Adipocyte (in vitro differentiated cells): Measurements from ENCODE around the gene PRKCB.

Source experiments
- DNase-seq: peaks from one replicate; pipeline ENCODE4 v3.0.0-alpha.2; 2015; ENCODE audit warnings: low read depth
- H3K27me3 ChIP-seq: replicated peaks from 2 replicates; pipeline ENCODE4 v1.7.0; 2013; ENCODE audit warnings: mild to moderate bottlenecking, low read length, moderate library complexity; ENCODE audit not compliant: control insufficient read depth, insufficient read depth
- H3K36me3 ChIP-seq: 2 replicates; pipeline ENCODE4 v1.7.0; 2013; ENCODE audit warnings: low read length, mild to moderate bottlenecking, moderate library complexity; ENCODE audit not compliant: control insufficient read depth, insufficient read depth, severe bottlenecking
- H3K4me1 ChIP-seq: 2 replicates; pipeline ENCODE4 v1.7.0; 2013; ENCODE audit warnings: mild to moderate bottlenecking, low read length, moderate library complexity; ENCODE audit not compliant: control insufficient read depth, insufficient read depth
- H3K4me3 ChIP-seq: 2 replicates; pipeline ENCODE4 v1.7.0; 2013; ENCODE audit warnings: mild to moderate bottlenecking, low read length, moderate library complexity
- H3K9ac ChIP-seq: 2 replicates; pipeline ENCODE4 v1.7.0; 2013; ENCODE audit warnings: mild to moderate bottlenecking, low read length, moderate library complexity
- H3K9me3 ChIP-seq: 2 replicates; pipeline ENCODE4 v1.7.0; 2013; ENCODE audit warnings: mild to moderate bottlenecking, low read length, moderate library complexity; ENCODE audit not compliant: control insufficient read depth

The PRKCB gene

DNA sequence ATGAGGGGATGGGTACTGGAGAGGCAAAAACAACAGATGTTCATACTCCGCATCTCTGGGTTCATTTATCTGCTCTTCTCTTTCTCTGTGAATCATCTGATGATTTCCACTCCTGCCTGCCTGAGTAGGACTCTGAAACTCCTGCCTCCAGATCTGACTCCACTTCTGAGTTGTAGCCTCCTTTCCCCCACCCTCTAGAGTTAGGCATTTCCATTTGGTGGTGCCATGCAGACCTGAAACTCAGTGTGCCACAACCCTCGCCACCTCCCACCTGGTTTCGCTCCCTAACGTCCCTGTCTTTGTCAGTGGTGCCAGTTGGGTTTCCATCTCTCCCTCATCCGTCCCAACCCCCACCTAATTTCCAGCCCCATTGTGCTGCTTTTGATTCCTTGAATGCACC, 126.2 kb downstream of the PRKCB start:
- H3K27me3 ChIP-seq, result peaks cover 8% of the 10 kb centered on the region
- H3K4me1 ChIP-seq, result no peaks in the 10 kb centered on the region
- no peak for DNase-seq
- no peak overlapping the region for H3K4me3 ChIP-seq
- H3K36me3 ChIP-seq, result no peaks in the 10 kb centered on the region
- no peaks in the 10 kb centered on the region for H3K9me3 ChIP-seq
- no peak overlapping the region for H3K9ac ChIP-seq

DNA sequence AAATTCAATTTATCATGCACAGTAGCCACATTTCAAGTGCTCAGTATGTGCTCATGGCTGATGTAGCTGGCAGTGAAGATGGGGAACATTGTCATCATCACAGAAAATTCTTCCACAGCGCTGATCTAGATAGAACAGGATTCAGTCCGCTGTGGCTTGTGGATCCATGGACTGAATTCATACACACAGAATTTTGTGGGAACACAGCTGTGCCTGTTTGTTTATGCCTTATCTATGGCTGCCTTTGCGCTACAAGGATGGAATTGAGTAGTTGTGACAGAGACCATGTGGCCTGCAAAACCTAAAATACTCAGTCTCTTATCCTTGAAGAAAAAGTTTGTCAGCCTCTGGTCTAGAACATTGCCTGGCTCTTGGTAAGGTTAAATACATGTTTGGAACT, 128.4 kb downstream of the PRKCB start:
- Histone ChIP-seq H3K9ac (no peak overlapping the region), H3K27me3 (peaks cover 12% of the 10 kb centered on the region), H3K9me3 (no peaks in the 10 kb centered on the region), H3K4me1 (no peaks in the 10 kb centered on the region), H3K36me3 (no peaks in the 10 kb centered on the region), H3K4me3 (no peak overlapping the region)
- no peak for DNase-seq

DNA sequence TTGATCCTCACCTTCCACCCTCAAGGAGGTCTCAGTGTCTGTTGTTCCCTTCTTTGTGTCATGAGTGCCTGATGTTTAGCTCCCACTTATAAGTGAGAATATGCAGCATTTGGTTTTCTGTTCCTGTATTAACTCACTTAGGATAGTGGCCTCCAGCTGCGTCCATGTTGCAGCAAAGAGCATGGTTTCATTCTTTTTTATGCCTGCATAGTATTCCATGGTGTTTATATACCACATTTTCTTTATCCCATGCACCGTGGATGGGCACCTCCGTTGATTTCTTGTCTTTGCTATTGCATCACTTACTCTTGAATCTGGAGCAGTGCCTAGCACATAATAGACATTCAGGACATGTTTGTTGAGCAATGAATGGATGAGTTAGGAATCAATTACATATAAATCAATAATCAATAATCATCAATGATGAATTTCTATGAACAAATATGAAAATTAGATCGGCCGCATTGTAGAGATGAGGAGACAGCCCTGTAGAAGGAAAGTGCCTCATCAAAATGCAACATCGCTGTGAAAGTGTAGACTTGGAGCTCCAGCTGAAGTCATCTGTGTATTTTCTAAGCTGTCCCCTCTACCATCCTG, 129.5 kb downstream of the PRKCB start:
- no peak overlapping the region for H3K9ac ChIP-seq
- no peak overlapping the region for H3K4me3 ChIP-seq
- no peaks in the 10 kb centered on the region for H3K4me1 ChIP-seq
- H3K27me3 ChIP-seq, result peaks cover 13% of the 10 kb centered on the region
- no peak for DNase-seq
- H3K36me3 ChIP-seq, result no peaks in the 10 kb centered on the region
- no peaks in the 10 kb centered on the region for H3K9me3 ChIP-seq

DNA sequence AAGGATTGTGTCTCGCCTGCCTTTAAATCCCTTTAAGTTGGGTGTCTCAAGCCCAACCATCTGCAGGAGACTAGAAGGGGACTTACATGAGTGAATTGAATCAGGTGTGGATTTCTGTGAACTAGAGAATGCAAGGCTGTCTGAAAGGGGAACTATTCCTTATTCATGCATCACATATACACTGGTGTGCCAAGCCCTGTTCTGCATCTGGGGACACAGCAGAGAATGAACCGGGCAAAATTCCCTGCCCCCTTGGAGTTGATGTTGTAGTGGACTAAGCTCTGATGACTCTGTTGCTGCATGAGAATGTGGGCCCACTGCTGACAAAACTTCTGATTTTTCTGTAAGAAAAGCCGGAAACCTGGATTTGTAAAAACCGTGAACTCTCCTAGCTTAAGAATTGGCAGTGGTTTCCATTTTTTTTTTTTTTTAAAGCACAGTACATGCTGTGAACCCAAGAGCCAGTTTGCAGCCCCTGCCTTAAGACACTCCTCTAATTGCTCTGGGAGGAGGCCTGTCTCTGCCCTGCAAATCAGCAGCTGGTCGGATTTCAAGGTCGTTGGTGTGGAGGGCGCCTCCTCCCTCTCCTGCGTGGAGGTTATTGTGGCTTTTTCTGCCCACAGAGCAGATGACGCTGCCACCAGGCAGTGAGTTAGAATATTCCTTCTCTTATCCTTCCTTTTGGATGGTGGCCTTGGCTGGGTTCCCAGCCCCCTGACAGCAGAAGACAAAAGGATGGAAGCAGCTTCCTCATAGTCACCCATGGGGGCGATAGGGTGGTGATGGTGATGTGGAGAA, 131.0 kb downstream of the PRKCB start:
- Histone ChIP-seq H3K27me3 (peaks cover 13% of the 10 kb centered on the region), H3K9ac (no peak overlapping the region), H3K36me3 (no peaks in the 10 kb centered on the region), H3K4me3 (no peak overlapping the region), H3K4me1 (no peaks in the 10 kb centered on the region), H3K9me3 (no peaks in the 10 kb centered on the region)
- DNase-seq, result no peak

DNA sequence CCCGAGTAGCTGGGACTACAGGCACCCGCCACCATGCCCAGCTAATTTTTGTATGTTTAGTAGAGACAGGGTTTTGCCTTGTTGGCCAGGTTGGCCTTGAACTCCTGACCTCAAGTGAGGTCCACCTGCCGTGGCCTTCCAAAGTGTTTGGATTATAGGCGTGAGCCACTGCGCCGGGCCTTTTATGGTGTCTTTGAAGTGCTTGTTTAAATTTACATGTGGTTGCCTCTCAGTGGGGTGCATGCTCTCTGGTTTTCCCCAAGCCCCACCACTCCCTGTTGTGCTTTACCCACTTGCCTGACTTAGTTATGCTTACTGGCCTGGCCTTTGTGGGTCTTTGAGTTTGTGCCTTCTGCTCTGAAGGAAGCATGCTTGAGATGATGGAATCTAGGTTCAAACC, 132.0 kb downstream of the PRKCB start:
- Histone ChIP-seq H3K4me1 (no peaks in the 10 kb centered on the region), H3K27me3 (peaks cover 13% of the 10 kb centered on the region), H3K9ac (no peak overlapping the region), H3K9me3 (no peaks in the 10 kb centered on the region), H3K4me3 (no peak overlapping the region), H3K36me3 (no peaks in the 10 kb centered on the region)
- DNase-seq, result no peak

DNA sequence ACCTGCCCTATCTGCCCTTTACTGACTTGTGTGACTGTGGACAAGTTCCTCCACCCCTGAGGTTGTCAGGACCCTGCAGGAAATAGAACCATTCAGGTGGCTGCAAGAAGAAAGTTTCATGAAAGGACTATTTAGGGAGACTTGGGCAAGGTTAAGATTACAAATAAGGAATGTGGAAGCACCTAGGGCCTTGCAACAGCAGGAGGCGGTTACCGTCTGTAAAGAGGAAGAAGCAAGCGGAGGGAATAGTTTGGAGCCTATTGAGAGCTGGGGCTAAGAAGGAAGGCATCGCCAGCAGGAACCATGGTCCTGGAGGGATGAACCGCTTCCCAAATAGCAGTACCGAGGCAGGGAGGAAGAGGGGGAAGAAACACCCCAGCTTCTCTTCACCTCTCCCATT, 132.4 kb downstream of the PRKCB start:
- Histone ChIP-seq H3K9ac (no peak overlapping the region), H3K36me3 (no peaks in the 10 kb centered on the region), H3K4me3 (no peak overlapping the region), H3K4me1 (no peaks in the 10 kb centered on the region), H3K9me3 (no peaks in the 10 kb centered on the region), H3K27me3 (peaks cover 13% of the 10 kb centered on the region)
- no peak for DNase-seq

DNA sequence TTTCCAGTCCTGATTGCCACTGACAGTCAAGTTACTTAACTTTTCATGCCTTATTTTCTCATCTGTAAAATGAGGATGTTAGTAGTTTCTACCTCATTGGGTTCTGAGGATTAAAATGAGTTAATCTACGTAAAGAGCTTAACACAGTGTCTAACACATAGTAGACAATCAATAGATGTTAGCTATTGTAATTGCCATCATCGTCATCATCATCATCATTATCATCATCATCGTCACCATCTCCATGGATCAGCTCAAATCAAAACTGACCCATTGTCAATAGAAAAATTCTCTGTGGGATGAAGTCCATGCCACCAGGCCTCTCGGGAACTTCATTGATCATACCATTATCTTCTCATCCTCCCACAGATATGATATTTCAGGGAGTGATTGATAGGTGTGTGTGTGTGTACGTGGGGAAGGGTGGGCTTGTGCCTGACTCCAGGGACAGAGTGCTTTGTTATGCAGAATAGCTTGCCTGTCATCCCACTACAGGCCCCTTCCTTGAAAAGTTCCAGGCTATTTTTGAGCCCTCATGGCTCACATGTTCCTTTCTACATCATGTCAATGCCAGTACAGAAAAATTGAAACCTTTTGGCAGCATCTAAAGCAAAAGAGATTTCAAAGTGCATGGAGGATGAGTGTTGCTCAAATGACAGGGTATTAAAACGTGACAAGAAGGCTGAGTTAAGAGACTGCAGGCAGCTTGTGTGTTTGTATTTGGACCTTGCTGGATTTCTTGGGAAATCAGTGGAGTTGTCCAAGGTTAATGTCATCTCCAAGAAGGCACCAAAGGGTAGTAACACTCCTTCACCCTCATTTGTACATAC, 133.9 kb downstream of the PRKCB start:
- H3K9me3 ChIP-seq, result no peaks in the 10 kb centered on the region
- H3K4me1 ChIP-seq, result no peaks in the 10 kb centered on the region
- no peak for DNase-seq
- no peak overlapping the region for H3K9ac ChIP-seq
- peaks cover 13% of the 10 kb centered on the region for H3K27me3 ChIP-seq
- H3K36me3 ChIP-seq, result no peaks in the 10 kb centered on the region
- no peak overlapping the region for H3K4me3 ChIP-seq

DNA sequence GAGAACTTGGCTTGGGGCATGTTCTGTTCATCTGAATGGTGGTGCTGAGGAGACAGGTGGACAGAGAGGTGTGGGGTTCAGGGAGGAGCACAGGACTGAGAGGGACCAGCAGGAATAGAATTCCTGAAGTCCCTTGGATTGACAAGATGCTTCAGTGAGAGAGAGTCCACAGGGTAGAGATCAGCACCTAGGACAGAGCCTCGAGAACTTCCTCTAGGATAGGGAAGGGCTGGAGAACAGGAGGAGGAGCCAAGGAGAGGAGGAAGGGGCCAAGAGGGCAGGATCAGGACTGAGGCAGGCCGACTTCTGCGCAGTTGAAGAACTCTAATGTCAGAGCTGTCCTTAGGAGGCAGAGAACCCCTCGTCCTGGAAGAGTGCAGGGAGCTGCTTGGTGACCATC, 138.4 kb downstream of the PRKCB start:
- Histone ChIP-seq H3K4me3 (no peak overlapping the region), H3K4me1 (no peaks in the 10 kb centered on the region), H3K9me3 (no peaks in the 10 kb centered on the region), H3K36me3 (no peaks in the 10 kb centered on the region), H3K9ac (no peak overlapping the region), H3K27me3 (peaks cover 4% of the 10 kb centered on the region)
- DNase-seq, result no peak

DNA sequence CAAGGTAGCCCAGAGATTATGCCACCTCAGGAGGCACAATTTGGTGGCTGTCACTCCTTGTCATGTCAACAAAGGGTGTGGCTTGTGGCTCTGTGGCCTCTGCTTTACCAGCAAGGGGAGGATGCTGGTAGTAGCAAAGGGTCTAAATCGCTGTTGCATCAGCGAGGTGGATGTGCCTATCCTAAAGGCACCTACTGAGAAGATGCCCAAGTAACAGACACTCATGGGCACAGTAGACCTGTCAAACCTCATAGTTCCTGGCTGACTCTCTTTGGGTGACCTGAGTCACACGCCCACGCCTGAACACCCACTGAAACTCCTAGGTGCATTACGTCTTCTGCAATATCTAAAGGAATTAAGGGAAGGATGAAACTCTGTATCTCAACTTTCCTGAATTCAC, 139.5 kb downstream of the PRKCB start:
- Histone ChIP-seq H3K4me1 (no peaks in the 10 kb centered on the region), H3K9me3 (no peaks in the 10 kb centered on the region), H3K36me3 (no peaks in the 10 kb centered on the region), H3K9ac (no peak overlapping the region), H3K4me3 (no peak overlapping the region), H3K27me3 (no peaks in the 10 kb centered on the region)
- DNase-seq, result no peak

DNA sequence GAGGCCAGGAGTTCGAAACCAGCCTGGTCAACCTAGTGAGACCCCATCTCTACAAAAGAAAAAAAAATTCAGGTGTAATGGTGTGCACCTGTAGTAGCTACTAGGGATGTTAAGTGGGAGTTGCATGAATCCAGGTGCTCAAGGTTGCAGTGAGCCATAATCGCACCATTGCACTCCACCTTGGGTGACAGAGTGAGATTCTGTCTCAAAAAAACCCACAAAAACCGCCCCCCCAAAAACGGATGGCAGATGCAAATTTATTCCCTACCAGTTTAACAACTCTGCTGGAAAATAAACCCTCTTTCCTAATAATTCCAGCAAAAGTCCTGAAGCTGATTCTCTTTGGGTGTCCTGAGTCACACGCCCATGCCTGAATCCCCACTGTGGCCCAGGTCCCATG, 140.3 kb downstream of the PRKCB start:
- Histone ChIP-seq H3K36me3 (no peaks in the 10 kb centered on the region), H3K9ac (no peak overlapping the region), H3K9me3 (no peaks in the 10 kb centered on the region), H3K4me1 (no peaks in the 10 kb centered on the region), H3K4me3 (no peak overlapping the region), H3K27me3 (no peaks in the 10 kb centered on the region)
- DNase-seq, result no peak

DNA sequence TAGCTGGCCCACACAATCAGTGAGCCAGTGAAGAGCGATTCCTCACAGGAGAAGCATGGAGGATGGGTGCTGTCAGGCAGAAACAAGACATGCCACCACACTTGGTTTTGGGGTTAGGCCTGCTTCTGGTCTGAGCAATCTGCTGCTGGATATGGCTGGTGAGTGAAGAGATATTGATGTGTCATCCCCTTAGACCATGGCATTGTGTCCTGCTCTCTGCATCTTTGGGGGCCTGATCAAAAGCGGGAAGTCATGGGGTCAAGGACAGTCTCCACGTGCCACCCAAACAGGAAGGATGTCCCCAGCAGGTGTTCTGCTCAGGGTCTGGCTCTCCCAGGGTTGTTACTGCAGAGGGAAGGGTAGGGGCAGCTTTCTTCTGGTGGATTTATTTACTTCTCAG, 140.7 kb downstream of the PRKCB start:
- Histone ChIP-seq H3K27me3 (no peaks in the 10 kb centered on the region), H3K4me3 (no peak overlapping the region)

More for the DNA sequence above, 140.7 kb downstream of the PRKCB start:
- Histone ChIP-seq H3K9me3 (no peaks in the 10 kb centered on the region), H3K36me3 (no peaks in the 10 kb centered on the region), H3K4me1 (no peaks in the 10 kb centered on the region), H3K9ac (no peak overlapping the region)
- no peak for DNase-seq
